ENCODE measurements around the gene MBNL2.

DNA sequence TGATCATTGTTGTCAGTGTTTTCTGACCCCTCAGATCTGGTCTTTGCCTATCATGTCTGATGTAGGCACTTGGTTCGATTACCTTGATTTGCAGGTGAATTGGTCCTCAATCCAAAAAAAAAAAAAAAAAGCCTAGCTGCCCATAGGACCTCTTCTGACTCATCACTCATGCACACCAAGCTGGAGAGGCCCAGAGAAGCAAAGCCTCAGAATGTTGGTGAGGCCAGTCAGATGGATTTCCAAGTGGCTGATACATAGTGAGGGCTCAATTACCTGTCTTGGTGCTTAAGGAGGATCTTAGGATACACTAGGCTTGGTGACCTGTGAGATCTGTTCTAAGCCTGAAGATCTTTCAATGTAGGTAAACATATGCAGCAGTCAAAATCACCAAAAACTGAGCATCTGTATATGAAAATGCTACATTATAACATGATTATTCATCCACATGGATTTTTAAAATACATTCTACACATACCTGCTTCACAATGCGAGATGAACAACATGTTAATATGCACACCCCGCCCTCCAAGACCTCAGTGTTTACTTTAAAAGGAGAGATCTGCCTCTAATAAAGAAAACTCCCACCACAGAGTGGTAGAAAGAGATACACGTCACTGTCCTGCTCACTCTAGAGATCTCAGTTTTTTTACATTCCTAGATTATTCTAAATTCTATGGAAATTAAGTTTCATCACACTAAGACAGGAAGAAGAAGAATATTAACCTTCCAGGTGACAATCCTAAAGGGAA, 132.0 kb downstream of the MBNL2 start:
- TF ChIP-seq, protein P1, sequence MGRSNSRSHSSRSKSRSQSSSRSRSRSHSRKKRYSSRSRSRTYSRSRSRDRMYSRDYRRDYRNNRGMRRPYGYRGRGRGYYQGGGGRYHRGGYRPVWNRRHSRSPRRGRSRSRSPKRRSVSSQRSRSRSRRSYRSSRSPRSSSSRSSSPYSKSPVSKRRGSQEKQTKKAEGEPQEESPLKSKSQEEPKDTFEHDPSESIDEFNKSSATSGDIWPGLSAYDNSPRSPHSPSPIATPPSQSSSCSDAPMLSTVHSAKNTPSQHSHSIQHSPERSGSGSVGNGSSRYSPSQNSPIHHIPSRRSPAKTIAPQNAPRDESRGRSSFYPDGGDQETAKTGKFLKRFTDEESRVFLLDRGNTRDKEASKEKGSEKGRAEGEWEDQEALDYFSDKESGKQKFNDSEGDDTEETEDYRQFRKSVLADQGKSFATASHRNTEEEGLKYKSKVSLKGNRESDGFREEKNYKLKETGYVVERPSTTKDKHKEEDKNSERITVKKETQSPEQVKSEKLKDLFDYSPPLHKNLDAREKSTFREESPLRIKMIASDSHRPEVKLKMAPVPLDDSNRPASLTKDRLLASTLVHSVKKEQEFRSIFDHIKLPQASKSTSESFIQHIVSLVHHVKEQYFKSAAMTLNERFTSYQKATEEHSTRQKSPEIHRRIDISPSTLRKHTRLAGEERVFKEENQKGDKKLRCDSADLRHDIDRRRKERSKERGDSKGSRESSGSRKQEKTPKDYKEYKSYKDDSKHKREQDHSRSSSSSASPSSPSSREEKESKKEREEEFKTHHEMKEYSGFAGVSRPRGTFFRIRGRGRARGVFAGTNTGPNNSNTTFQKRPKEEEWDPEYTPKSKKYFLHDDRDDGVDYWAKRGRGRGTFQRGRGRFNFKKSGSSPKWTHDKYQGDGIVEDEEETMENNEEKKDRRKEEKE (IDR thresholded peaks at IDR 0.05): no peak
- TF ChIP-seq, protein P2, sequence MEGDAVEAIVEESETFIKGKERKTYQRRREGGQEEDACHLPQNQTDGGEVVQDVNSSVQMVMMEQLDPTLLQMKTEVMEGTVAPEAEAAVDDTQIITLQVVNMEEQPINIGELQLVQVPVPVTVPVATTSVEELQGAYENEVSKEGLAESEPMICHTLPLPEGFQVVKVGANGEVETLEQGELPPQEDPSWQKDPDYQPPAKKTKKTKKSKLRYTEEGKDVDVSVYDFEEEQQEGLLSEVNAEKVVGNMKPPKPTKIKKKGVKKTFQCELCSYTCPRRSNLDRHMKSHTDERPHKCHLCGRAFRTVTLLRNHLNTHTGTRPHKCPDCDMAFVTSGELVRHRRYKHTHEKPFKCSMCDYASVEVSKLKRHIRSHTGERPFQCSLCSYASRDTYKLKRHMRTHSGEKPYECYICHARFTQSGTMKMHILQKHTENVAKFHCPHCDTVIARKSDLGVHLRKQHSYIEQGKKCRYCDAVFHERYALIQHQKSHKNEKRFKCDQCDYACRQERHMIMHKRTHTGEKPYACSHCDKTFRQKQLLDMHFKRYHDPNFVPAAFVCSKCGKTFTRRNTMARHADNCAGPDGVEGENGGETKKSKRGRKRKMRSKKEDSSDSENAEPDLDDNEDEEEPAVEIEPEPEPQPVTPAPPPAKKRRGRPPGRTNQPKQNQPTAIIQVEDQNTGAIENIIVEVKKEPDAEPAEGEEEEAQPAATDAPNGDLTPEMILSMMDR (IDR thresholded peaks at IDR 0.05 in 2 of 3, conservative IDR thresholded peaks at IDR 0.05 in 1 of 3; ENCODE audit: control insufficient read depth in 2 of 3, extremely low read depth in 1 of 3, insufficient read depth in 1 of 3, low read depth in 3 of 3, low read length in 3 of 3): no peak
- TF ChIP-seq POLR2A (IDR thresholded peaks at IDR 0.05; ENCODE audit: low read depth, low read length): no peak
- TF ChIP-seq NFYB (IDR thresholded peaks at IDR 0.05; ENCODE audit: insufficient read depth, low read depth, low read length): no peak
- no peak for TF ChIP-seq SUZ12 (IDR thresholded peaks at IDR 0.05; ENCODE audit: unreplicated experiment)

All from GM12878 (cell line).